Ascending aorta (tissue), 2 donors: ENCODE results near the gene RALGDS. TPM values are rescaled to one million over a fixed set of nuclear protein-coding genes. Genes with fewer than 3 reads are reported as not detected.

ENCODE experiments used
- DNase-seq, 2 donors: peaks; one replicate each; pipeline ENCODE4 v3.0.0-alpha.2; 2019; ENCODE audit warnings: low spot score in 2 of 2
- H3K27ac ChIP-seq, 2 donors: fragments of 200-600 bp; sonication (generic); one replicate each; pipeline ENCODE4 v1.5.1; 2016 to 2017; ENCODE audit warnings: mild to moderate bottlenecking in 1 of 2
- H3K27me3 ChIP-seq: fragments of 200-600 bp; sonication (generic); one replicate; pipeline ENCODE4 v1.5.1; 2017
- H3K36me3 ChIP-seq, 2 donors: fragments of 200-600 bp; sonication (generic); one replicate each; pipeline ENCODE4 v1.5.1; 2016
- H3K4me1 ChIP-seq, 2 donors: fragments of 200-600 bp; sonication (generic); one replicate each; pipeline ENCODE4 v1.5.1; 2016 to 2017; ENCODE audit warnings: mild to moderate bottlenecking in 1 of 2
- H3K4me3 ChIP-seq, 2 donors: fragments of 200-600 bp; sonication (generic); one replicate each; pipeline ENCODE4 v1.5.1; 2016 to 2017; ENCODE audit warnings: mild to moderate bottlenecking in 1 of 2
- H3K9me3 ChIP-seq, 2 donors: fragments of 200-600 bp; sonication (generic); one replicate each; pipeline ENCODE4 v1.5.1; 2016
- CTCF ChIP-seq, 3 experiments: fragments of 200-600 bp in 2 of 3; fragments of 450-650 bp in 1 of 3; sonication (generic) in 2 of 3; IDR thresholded peaks; one replicate each; pipeline ENCODE4 v1.5.1; 2016 to 2019; ENCODE audit warnings: antibody characterized with exemption in 3 of 3, mild to moderate bottlenecking in 1 of 3, moderate library complexity in 1 of 3
- intact Hi-C: fragments of 100-400 bp; cut with DNase I; formaldehyde crosslinking; loops from one replicate; pipeline ENCODE4 v1.15.1; 2023
- total RNA-seq: library from RNA; depleted of rRNA; stranded (reverse); fragments of >200 nt; gene quantifications from one replicate; pipeline ENCODE4 v1.1.0, GENCODE V29; 2016

RALGDS gene
- total RNA-seq, 1 donor from 2014 or later, result 53.9 TPM

GRCh38 chr9:133054194-133054890 lies 66.7 kb downstream of the RALGDS start:
- intact Hi-C loops, result no loop called here
- H3K4me1 ChIP-seq, result no peaks in the 10 kb centered on the region
- no peak overlapping the region for H3K4me3 ChIP-seq
- H3K36me3 ChIP-seq, result peaks cover 53 to 83% of the 10 kb centered on the region in 2 donors
- H3K27ac ChIP-seq, result no peak overlapping the region
- no peak for TF ChIP-seq CTCF (IDR thresholded peaks at IDR 0.05)
- no peaks in the 10 kb centered on the region for H3K9me3 ChIP-seq
- DNase-seq, result no peak
- no peaks in the 10 kb centered on the region for H3K27me3 ChIP-seq

GRCh38 chr9:133051966-133052539 lies 69.0 kb downstream of the RALGDS start:
- DNase-seq, result peak in 1 of 2 donors; percentile 42
- Histone ChIP-seq H3K4me1 (no peaks in the 10 kb centered on the region), H3K4me3 (no peak overlapping the region), H3K9me3 (no peaks in the 10 kb centered on the region), H3K36me3 (peaks cover 63 to 82% of the 10 kb centered on the region in 2 donors), H3K27ac (no peak overlapping the region), H3K27me3 (no peaks in the 10 kb centered on the region)
- intact Hi-C loops, result no loop called here
- TF ChIP-seq CTCF (IDR thresholded peaks at IDR 0.05), result no peak

GRCh38 chr9:133051281-133051900 lies 69.6 kb downstream of the RALGDS start:
- peak in 1 of 2 donors; percentile 56 for DNase-seq
- Histone ChIP-seq H3K27me3 (no peaks in the 10 kb centered on the region), H3K27ac (no peak overlapping the region), H3K4me3 (no peak overlapping the region), H3K4me1 (no peaks in the 10 kb centered on the region), H3K36me3 (peaks cover 63 to 82% of the 10 kb centered on the region in 2 donors), H3K9me3 (no peaks in the 10 kb centered on the region)
- TF ChIP-seq CTCF (IDR thresholded peaks at IDR 0.05), result no peak
- intact Hi-C loops, result no loop called here

- intact Hi-C loops, result no loop called here
- Histone ChIP-seq H3K27ac (no peak overlapping the region), H3K4me1 (no peaks in the 10 kb centered on the region), H3K4me3 (no peak overlapping the region), H3K36me3 (peaks cover 62 to 82% of the 10 kb centered on the region in 2 donors), H3K9me3 (no peaks in the 10 kb centered on the region), H3K27me3 (no peaks in the 10 kb centered on the region)
- TF ChIP-seq CTCF (IDR thresholded peaks at IDR 0.05), result no peak
- no peak for DNase-seq
These were observed 70.3 kb downstream of the RALGDS start for GRCh38 chr9:133050781-133051180.

GRCh38 chr9:133050142-133050541 lies 70.9 kb downstream of the RALGDS start:
- intact Hi-C loops, result no loop called here
- Histone ChIP-seq H3K4me1 (no peaks in the 10 kb centered on the region), H3K9me3 (no peaks in the 10 kb centered on the region), H3K36me3 (peaks cover 63 to 82% of the 10 kb centered on the region in 2 donors), H3K27me3 (no peaks in the 10 kb centered on the region), H3K27ac (no peak overlapping the region), H3K4me3 (no peak overlapping the region)
- no peak for DNase-seq
- TF ChIP-seq CTCF (IDR thresholded peaks at IDR 0.05), result no peak
